Neural progenitor cell (in vitro differentiated cells): ENCODE data around the gene EPHX1.

Source experiments
- EZH2 ChIP-seq: fragments of 200-600 bp; sonication (generic); IDR thresholded peaks from 2 replicates; pipeline ENCODE4 v1.6.1; 2017; ENCODE audit warnings: antibody characterized with exemption, mild to moderate bottlenecking, moderate library complexity
- EZH2phosphoT487 ChIP-seq: fragments of 200-600 bp; sonication (generic); IDR thresholded peaks from 2 replicates; pipeline ENCODE4 v1.6.1; 2017; ENCODE audit warnings: antibody characterized with exemption
- TF ChIP-seq, protein P1 (sequence below): fragments of 200-600 bp; sonication (generic); IDR thresholded peaks from 2 replicates; pipeline ENCODE4 v1.5.1; 2017; ENCODE audit warnings: antibody characterized with exemption, mild to moderate bottlenecking

GRCh38 chr1:225855503-225856300 lies 45.8 kb downstream of the EPHX1 start:
- TF ChIP-seq, protein P1, sequence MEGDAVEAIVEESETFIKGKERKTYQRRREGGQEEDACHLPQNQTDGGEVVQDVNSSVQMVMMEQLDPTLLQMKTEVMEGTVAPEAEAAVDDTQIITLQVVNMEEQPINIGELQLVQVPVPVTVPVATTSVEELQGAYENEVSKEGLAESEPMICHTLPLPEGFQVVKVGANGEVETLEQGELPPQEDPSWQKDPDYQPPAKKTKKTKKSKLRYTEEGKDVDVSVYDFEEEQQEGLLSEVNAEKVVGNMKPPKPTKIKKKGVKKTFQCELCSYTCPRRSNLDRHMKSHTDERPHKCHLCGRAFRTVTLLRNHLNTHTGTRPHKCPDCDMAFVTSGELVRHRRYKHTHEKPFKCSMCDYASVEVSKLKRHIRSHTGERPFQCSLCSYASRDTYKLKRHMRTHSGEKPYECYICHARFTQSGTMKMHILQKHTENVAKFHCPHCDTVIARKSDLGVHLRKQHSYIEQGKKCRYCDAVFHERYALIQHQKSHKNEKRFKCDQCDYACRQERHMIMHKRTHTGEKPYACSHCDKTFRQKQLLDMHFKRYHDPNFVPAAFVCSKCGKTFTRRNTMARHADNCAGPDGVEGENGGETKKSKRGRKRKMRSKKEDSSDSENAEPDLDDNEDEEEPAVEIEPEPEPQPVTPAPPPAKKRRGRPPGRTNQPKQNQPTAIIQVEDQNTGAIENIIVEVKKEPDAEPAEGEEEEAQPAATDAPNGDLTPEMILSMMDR: no peak
- TF ChIP-seq EZH2phosphoT487 (no peak), EZH2 (no peak)
